UCSD-AML1 (cell line): ENCODE data around the gene C20orf144.
"Not testable (repeated sequence)": the region's sequence is repeated elsewhere in the genome, so short reads cannot be mapped to it uniquely, and the experiment has no call there.

Experiments
- DNase-seq: peaks from one replicate; lab custom pipeline; 2025; ENCODE audit not compliant: unreplicated experiment; lab: John Stamatoyannopoulos, UW

C20orf144 gene

GRCh38 chr20:33662172-33662571, at the start of gene C20orf144:
Gene C20orf144 (plus strand): TSS chr20:33662327. CDS start chr20:33662346, 19 bp downstream.
- no peak for DNase-seq

- no peak for DNase-seq
These were observed 40.3 kb upstream of the C20orf144 start for GRCh38 chr20:33621717-33622400.

GRCh38 chr20:33622705-33623365, 39.3 kb upstream of the C20orf144 start:
- DNase-seq: no peak

GRCh38 chr20:33624399-33624798, 37.7 kb upstream of the C20orf144 start:
- no peak for DNase-seq

GRCh38 chr20:33626190-33626589, 35.9 kb upstream of the C20orf144 start:
- no peak for DNase-seq

- no peak for DNase-seq
These were observed 34.4 kb upstream of the C20orf144 start for GRCh38 chr20:33627577-33628216.

GRCh38 chr20:33629533-33629932, 32.6 kb upstream of the C20orf144 start:
- no peak for DNase-seq

GRCh38 chr20:33629979-33630378, 32.1 kb upstream of the C20orf144 start:
- DNase-seq: no peak

- no peak for DNase-seq
These were observed 31.6 kb upstream of the C20orf144 start for GRCh38 chr20:33630507-33630906.

GRCh38 chr20:33631910-33632309, 30.2 kb upstream of the C20orf144 start:
- DNase-seq: not testable (repeated sequence)

GRCh38 chr20:33635341-33635740, 26.8 kb upstream of the C20orf144 start:
- no peak for DNase-seq

GRCh38 chr20:33636776-33637175, 25.4 kb upstream of the C20orf144 start:
- DNase-seq: no peak

- DNase-seq: no peak
These were observed 21.8 kb upstream of the C20orf144 start for GRCh38 chr20:33640287-33640686.

GRCh38 chr20:33644313-33645071, 17.6 kb upstream of the C20orf144 start:
- no peak for DNase-seq

GRCh38 chr20:33645072-33645358, 17.1 kb upstream of the C20orf144 start:
- no peak for DNase-seq

- DNase-seq: no peak
These were observed 16.7 kb upstream of the C20orf144 start for GRCh38 chr20:33645396-33645795.

- no peak for DNase-seq
These were observed 15.9 kb upstream of the C20orf144 start for GRCh38 chr20:33646191-33646590.

- DNase-seq: not testable (repeated sequence)
These were observed 15.0 kb upstream of the C20orf144 start for GRCh38 chr20:33646959-33647602.

GRCh38 chr20:33647603-33648395, 14.3 kb upstream of the C20orf144 start:
- DNase-seq: no peak

GRCh38 chr20:33648396-33649004, 13.6 kb upstream of the C20orf144 start:
- DNase-seq: no peak
